ENCODE measurements around the gene TMEM150B.
"Not testable (repeated sequence)": the region's sequence is repeated elsewhere in the genome, so short reads cannot be mapped to it uniquely, and the experiment has no call there.

TMEM150B gene

DNA sequence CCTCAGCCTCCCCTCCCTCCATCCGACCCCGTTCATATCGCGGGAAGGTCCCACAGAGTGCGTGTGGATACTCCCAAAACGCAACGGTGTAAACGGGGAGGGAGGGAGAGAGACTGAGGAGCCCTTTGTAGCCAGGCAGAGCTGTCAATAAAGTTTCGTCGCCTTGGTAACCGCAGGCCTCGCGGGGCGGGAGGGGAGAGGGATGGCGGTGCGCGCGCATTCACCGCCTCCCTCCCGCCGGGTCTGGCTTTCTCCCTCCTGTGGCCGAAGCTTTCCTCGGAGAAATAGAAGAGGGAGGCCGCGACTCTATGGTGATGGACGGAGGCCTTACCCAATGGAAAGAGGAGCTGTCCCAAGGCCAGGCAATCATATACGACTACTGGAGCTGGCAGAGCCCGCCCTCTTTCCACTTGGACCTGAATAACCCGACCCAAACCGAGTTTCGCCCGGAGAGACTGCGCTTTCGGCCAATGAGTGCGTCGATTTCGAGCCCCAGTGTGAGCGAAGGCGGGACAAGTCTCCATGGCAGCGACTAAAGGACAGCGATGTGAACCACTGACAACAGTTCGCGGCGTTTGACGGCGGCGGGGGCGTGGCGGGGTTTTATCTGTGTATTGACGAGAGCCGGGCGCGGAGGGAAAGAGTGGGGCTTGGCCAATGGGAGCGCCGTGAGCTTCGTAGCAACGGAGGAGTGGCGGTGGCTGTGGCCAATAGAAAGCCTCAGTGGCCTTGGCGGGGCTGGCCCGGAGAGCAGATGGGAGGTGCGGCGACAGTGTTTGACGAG, 14.2 kb upstream of the TMEM150B start, which contains the start of gene KMT5C:
TSS of gene KMT5C (plus strand) at position 772 of the 784 bp plus-strand sequence. CDS start 2,061 bp downstream, outside the sequence.
- DNase-seq (ENCODE audit: low read depth) = peak; percentile 100

DNA sequence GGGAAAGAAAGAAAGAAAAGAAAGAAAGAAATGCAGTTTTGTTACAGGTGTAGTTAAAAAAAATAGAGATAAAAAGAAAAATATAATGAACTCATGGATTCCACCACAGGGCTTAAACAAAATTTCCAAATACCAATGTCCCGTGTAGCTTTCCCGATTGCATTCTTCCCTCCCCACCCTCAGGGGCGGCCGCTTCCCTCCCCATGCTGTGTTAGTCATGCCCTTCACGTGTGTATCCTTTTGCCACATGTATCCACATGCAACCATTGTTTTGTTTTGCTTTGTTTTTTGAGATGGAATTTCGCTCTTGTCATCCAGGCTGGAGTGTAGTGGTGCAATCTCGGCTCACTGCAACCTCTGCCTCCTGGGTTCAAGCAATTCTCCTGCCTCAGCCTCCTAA, 11.0 kb upstream of the TMEM150B start:
- DNase-seq (ENCODE audit: low read depth) = no peak

- no peak for DNase-seq (ENCODE audit: low read depth)
Measured at GRCh38 chr19:55333870-55334269, 8.7 kb upstream of the TMEM150B start.

DNA sequence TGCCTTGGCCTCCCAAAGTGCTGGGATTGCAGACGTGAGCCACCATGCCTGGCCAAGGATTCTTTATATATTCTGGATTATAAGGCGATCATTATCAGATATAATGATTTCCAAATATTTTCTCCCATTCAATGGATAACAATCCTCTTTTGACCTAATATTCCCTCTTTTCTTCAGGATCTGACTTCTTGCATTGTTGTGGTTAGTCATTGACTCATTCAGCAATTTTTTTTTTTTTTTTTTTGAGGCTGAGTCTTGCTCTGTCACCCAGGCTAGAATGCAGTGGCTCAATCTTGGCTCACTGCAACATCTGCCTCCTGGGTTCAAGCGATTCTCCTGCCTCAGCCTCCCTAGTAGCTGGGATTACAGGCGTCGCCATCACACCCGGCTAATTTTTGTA, 4.7 kb upstream of the TMEM150B start:
- DNase-seq (ENCODE audit: low read depth) = not testable (repeated sequence)

DNA sequence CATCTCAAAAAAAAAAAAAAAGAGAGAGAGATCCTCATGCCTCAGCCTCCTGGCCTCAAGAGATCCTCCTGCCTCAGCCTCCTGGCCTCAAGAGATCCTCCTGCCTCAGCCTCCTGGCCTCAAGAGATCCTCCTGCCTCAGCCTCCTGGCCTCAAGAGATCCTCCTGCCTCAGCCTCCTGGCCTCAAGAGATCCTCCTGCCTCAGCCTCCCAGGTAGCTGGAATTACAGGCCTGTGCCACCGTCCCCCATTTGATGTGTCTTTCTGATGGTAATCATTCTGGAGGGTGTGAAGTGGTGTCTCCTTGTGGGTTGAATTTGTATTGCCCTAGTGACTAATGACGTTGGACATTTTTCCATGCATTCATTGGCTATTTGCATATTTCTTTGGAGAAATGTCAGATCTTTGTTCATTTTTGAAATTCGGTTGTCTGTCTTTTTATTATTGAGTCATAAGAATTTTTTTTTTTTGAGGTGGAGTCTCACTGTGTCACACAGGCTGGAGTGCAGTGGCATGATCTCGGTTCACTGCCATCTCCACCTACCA, 3.7 kb upstream of the TMEM150B start:
- not testable (repeated sequence) for DNase-seq (ENCODE audit: low read depth)

DNA sequence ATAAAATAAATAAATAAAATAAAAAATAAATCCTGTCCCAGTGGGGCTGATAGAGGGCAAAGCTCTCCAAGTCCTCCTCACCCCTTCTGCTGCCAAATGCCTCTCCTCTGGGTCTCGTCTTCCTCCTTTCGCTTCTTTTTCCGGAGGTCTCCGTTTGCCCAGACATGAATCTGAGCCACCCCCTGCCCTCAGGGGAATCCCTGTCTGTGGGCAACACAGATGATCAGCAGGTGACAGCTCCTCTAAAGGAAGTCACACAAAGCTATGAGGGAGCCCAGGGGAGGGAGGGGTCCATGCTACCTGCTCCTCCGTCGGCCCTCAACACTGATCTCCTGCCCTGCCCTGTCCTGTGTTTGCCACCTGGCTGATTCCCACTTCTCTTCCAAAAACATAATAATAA, 479 bp downstream of the TMEM150B start:
- DNase-seq (ENCODE audit: low read depth) = no peak

GRCh38 chr19:55322204-55322885, 2.8 kb downstream of the TMEM150B start:
- no peak for DNase-seq (ENCODE audit: low read depth)

DNA sequence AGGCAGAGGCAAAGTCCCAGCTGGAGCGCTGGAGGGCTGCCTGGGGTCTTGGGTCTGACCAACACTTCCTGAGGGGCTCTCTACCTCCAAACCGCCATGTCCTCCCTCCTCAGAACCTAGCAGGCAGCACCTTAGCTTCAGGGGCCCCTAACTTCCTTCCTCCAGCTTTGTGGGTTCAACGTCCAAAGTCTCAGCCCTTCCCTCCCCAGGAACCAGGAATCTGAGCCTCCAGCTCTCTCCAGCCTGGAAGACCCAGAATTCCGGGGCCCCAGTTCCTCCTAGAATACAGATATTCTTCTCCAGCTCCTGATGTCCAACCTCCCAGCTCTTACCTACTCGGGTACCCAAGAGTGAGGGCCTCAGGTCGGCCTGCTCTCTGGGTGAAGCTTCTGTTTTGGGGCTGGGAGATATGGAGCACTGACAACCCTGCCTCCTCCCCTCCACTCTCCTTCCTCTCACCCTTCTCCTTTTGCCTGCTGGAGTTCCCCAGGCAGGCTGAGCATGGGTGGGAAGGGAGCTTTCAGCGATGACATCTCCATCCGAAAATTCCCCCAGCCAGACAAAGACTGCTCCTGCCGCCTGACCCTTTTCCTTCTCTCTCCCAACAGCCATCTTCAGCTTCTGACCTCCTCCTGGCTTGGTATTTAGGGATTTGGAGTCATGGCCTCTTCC, 3.5 kb downstream of the TMEM150B start:
- DNase-seq (ENCODE audit: low read depth) = no peak

DNA sequence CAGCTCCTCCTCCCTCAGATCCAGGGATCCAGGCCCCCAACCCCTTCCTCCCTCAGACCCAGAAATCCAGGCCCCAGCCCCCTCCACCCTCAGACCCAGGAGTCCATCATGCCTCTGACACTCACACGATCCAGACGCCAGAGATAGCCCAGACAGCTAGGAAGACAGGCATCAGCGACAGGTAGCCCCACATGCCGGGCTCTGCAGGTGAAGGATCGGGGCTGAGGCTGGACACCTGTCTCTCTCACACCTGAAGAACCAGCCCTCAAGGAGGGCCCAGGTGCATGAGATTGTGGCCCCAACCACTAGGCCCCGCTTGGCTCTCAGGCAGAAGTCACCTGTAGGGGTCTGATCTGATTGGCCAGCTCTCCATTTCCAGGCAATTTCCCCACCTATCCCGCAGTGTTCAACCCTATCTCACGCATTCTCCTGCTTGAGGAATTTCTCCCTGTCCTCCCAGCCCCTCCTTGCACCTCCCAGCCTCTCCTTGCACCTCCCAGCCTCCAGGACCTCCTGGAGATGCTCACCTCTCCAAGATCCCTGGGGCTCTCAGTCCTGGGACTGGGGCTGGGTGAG, 4.2 kb downstream of the TMEM150B start:
- no peak for DNase-seq (ENCODE audit: low read depth)

DNA sequence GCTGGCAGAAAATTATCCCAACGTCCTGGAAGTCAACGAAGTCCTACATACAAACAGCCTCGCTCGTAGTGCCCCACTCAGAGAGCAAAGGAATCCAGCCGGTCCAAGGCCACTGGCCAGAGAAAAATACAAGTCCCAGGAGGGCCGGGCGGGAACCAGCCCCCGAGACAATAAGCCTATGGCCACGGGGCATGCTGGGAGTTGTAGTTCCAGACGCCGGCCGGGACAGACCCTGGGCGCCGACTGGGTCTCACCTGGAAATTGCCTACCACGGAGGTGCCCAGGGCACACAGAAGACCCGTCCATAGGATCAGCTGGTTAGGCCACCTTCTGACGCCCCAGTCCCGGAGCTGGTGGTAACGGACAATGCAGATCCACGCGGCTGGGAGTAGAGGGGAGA, 5.4 kb downstream of the TMEM150B start:
- no peak for DNase-seq (ENCODE audit: low read depth)

DNA sequence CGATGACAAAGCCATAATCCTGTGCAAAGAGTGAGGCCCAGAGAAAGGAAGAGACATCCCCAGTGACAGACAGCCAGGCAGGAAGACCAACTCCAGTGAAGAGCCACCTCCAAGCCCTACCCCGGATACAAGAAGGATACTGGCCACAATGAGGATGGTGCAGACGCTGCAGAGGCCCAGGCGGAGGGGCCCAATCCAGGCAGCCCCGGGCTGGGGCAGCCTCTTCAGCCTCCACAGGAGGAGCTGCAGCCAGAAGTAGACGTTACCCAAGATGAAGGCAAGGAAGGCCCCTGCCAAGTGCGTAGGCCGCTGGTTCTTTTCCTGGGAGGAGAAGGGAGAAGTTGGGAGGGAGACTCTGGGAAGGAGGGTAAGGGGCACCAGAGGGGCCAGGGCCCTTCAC, 8.5 kb downstream of the TMEM150B start:
- DNase-seq (ENCODE audit: low read depth) = no peak

DNA sequence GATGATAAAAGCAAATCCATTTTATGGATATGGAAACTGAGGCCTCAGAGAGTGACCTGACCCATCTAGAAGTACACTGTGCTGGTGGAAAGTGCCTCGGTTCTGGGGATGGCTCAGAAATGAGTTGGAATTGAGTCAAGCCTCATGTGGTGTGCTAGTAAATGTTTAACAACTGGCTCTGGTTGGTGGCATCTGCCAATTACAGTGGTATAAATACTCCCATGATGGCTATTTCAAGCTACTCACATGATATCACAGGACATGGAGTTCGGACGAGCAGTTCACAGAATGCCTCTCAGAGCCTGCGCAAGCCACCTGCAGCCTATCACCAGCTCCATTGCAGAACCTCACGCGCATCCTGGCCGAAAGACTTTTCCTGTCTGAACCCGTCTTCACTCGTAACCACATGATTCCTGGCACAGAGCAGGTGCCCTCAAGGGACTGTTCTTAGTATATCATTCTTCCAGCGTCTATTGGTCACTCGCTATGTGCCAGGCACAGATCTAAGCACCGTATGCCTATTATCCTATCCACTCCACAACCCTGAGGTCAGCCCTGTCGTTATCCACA, 9.1 kb downstream of the TMEM150B start:
- no peak for DNase-seq (ENCODE audit: low read depth)

DNA sequence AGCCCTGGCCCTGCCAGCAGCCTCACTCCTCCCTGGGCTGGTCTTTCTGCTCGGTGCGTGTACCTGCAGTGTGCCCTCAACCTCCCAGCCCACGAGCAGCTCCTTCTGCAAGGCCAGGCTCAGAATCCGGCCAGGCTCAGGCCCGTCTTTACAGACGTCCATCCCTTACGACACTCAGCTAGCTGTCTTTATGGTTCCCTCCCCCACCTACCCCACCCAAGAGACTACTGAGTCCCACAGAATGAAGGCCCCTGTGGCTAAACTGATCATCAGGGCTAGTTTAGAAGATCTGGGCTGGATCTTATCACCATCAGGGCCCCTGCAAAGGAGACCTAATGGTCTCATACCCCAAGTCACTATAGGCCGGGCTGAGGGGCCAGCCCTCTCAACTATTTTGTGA, 10.7 kb downstream of the TMEM150B start:
- no peak for DNase-seq (ENCODE audit: low read depth)

GRCh38 chr19:55312621-55313512, 12.3 kb downstream of the TMEM150B start:
- no peak for DNase-seq (ENCODE audit: low read depth)

- no peak for DNase-seq (ENCODE audit: low read depth)
Measured at GRCh38 chr19:55311797-55312196, 13.3 kb downstream of the TMEM150B start.

DNA sequence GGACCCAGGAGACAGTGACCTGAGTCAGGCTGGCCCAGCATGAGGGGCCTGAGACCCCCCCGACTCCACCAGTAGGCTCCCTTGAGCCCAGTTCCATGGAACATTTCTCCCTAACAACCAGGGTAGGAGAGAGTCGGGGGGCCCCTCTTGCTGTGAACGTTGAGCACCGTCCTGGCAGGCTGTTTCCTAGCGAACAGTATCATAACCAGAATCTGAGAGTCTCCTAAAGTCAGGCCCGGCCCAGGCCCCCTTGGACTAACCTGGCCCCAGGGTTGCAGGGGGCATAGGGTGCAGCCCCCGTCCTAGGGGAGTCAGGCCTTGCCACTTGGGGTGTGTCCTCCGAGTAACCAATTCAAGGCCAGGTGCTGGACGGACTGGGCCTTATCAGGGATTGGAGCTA, 13.7 kb downstream of the TMEM150B start:
- no peak for DNase-seq (ENCODE audit: low read depth)

DNA sequence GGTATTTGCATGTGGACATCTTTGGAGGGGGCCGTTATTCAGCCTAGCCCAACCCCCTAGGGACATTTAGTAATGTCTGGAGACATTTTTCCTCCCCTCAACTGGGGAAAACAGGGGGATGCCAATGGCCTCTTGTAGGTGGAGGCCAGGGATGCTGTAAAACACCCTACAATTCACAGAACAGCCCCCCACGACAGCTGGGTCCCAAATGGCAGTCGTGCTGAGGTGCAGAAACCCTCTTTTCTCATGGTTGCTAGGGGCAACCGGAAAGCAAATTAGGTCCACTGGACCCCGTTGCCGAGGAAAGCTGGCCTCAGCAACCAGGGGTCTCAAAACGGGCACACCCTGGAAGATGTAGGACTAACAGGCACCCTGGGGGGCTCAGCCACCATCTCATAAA, 14.6 kb downstream of the TMEM150B start:
- DNase-seq (ENCODE audit: low read depth) = no peak

GRCh38 chr19:55309448-55309847, 15.7 kb downstream of the TMEM150B start:
- no peak for DNase-seq (ENCODE audit: low read depth)

DNA sequence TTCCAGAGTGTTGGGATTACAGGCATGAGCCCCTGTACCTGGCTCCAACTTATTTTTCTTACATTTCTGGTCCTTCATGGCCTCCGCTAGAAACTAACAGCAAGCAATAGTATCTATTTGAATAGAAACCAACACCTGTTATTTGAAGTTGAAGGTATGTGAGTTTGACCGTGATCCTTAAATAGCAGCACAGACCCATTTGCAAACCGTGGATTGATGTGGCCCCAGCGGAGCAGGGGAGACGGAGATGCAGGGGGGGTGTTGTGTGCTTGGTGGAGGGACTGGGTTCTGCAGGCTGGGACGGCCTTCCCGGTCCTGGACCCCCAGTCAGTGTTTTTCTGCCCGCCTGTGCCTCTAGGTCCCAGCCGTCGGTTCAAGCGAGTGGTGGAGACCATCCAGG, 16.9 kb downstream of the TMEM150B start:
- no peak for DNase-seq (ENCODE audit: low read depth)

GRCh38 chr19:55306712-55307111, 18.4 kb downstream of the TMEM150B start:
- DNase-seq (ENCODE audit: low read depth) = no peak

DNA sequence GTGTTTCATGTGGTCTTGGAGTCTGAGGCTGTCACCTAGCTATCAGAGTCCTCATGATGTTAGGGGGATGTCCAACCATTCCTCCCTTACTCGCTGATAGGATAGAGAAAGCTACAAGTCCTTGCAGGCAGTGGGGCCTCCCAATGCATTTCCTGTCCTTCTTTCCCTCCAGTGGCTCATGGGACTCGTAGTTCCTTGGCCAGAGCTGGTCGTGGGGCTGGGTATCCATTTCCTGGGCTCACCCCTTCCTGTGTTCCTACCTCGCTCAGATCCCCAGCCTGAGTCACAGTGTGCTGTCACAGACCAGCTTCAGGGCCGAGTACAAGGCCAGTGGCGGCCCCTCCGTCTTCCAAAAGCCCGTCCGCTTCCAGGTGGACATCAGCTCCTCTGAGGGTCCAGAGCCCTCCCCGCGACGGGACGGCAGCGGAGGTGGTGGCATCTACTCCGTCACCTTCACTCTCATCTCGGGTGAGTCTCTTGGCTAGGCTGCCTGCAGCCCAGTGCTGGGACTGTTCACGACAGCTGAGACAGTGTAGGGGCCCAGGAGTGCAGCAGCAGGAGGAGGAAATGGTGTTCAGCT, 19.1 kb downstream of the TMEM150B start:
- no peak for DNase-seq (ENCODE audit: low read depth)
